Endothelial cell of umbilical vein (primary cell): ENCODE data around the gene PCGF2. TPM values are rescaled to one million over a fixed set of nuclear protein-coding genes. Genes with fewer than 3 reads are reported as not detected.

ENCODE experiments used
- BruUV-seq: library from RNA; stranded (reverse); fragments of 400-500 nt; replicated peaks from 2 replicates; lab custom pipeline; 2021; lab: Mats Ljungman, UMichigan
- CTCF ChIA-PET: fragments of 300-600, 350-600 bp; sonication (Branson Sonifier 250); formaldehyde crosslinking; loops from one replicate; lab custom pipeline; 2021; ENCODE audit warnings: antibody characterized with exemption, inconsistent platforms; lab: Charles Lee
- POLR2A ChIA-PET: fragments of 300-600, 350-600 bp; sonication (Branson Sonifier 250); formaldehyde crosslinking; loops from one replicate; lab custom pipeline; 2021; ENCODE audit warnings: antibody characterized with exemption, inconsistent platforms; lab: Charles Lee
- DNase-seq: peaks from one replicate; pipeline ENCODE4 v3.0.0-alpha.2; 2011; ENCODE audit warnings: low read depth, low spot score
- FAIRE-seq: peaks from 2 replicates; lab custom pipeline; 2011; peaks lifted over from hg19 to GRCh38; lab: Jason Lieb, UNC
- H2AFZ ChIP-seq: 2 replicates; pipeline ENCODE4 v1.6.0; 2012; ENCODE audit warnings: low read depth, low read length, control low read depth, inconsistent platforms
- H3K27ac ChIP-seq: 2 replicates; pipeline ENCODE4 v1.5.1; 2011; ENCODE audit warnings: low read depth, mild to moderate bottlenecking, control low read depth, low read length, moderate library complexity; ENCODE audit not compliant: insufficient read depth
- H3K27me3 ChIP-seq, 2 experiments: 2 replicates each; pipeline versions ENCODE4 v1.6.0 to v1.6.1; 2011; ENCODE audit warnings: low read length in 2 of 2, mixed read lengths in 1 of 2; ENCODE audit not compliant: control insufficient read depth in 2 of 2, insufficient read depth in 2 of 2
- H3K36me3 ChIP-seq, 2 experiments: 2 replicates in 1 of 2; 3 replicates in 1 of 2; pipeline ENCODE4 v1.5.1; 2011; ENCODE audit warnings: low read length in 2 of 2, mild to moderate bottlenecking in 1 of 2, moderate library complexity in 1 of 2; ENCODE audit not compliant: control insufficient read depth in 2 of 2, insufficient read depth in 2 of 2; ENCODE audit errors: extremely low read depth in 1 of 2
- H3K4me1 ChIP-seq: 3 replicates; pipeline ENCODE4 v1.5.1; 2011; ENCODE audit warnings: mild to moderate bottlenecking, low read length; ENCODE audit not compliant: control insufficient read depth, insufficient read depth; ENCODE audit errors: extremely low read depth
- H3K4me2 ChIP-seq: 2 replicates; pipeline ENCODE4 v1.6.1; 2011; ENCODE audit warnings: low read length, control low read depth, mixed read lengths; ENCODE audit not compliant: insufficient read depth
- H3K4me3 ChIP-seq, 3 experiments: fragments of 200-600 bp in 1 of 3; sonication (generic), shearing (Covaris generic) in 1 of 3; replicated peaks in 1 of 3; 2 replicates each; pipeline ENCODE4 v1.5.1; 2011 to 2016; ENCODE audit warnings: control low read depth in 3 of 3, low read length in 3 of 3, mild to moderate bottlenecking in 2 of 3, inconsistent platforms in 1 of 3, low read depth in 1 of 3, moderate library complexity in 1 of 3; ENCODE audit not compliant: insufficient read depth in 1 of 3
- H3K79me2 ChIP-seq: 2 replicates; pipeline ENCODE4 v1.6.0; 2012; ENCODE audit warnings: low read length, inconsistent platforms; ENCODE audit not compliant: control insufficient read depth, insufficient read depth
- H3K9ac ChIP-seq: replicated peaks from 2 replicates; pipeline ENCODE3; 2011; ENCODE audit warnings: low read length, control low read depth; ENCODE audit not compliant: insufficient read depth; ENCODE audit errors: extremely low read depth
- H3K9me1 ChIP-seq: replicated peaks from 3 replicates; pipeline ENCODE4 v1.6.0; 2011; ENCODE audit warnings: mild to moderate bottlenecking, low read length; ENCODE audit not compliant: control insufficient read depth, insufficient read depth; ENCODE audit errors: extremely low read depth
- H3K9me3 ChIP-seq: replicated peaks from 2 replicates; pipeline ENCODE4 v1.5.1; 2012; ENCODE audit warnings: low read length, inconsistent platforms; ENCODE audit not compliant: control insufficient read depth, insufficient read depth
- H4K20me1 ChIP-seq: replicated peaks from 2 replicates; pipeline ENCODE3; 2011; ENCODE audit warnings: mild to moderate bottlenecking, low read length; ENCODE audit not compliant: control insufficient read depth, insufficient read depth; ENCODE audit errors: extremely low read depth
- EZH2 ChIP-seq: IDR thresholded peaks from 2 replicates; pipeline ENCODE4 v1.6.1; 2012; ENCODE audit warnings: borderline replicate concordance, low read depth, mild to moderate bottlenecking, moderate library complexity, low read length, inconsistent platforms; ENCODE audit not compliant: severe bottlenecking
- FOS ChIP-seq: IDR thresholded peaks from 2 replicates; pipeline ENCODE4 v1.6.1; 2011; ENCODE audit warnings: mild to moderate bottlenecking, low read length, moderate library complexity, borderline replicate concordance; ENCODE audit not compliant: insufficient read depth
- GATA2 ChIP-seq: IDR thresholded peaks from 2 replicates; pipeline ENCODE4 v1.7.0; 2011; ENCODE audit warnings: low read depth, mild to moderate bottlenecking, moderate library complexity, mixed read lengths, low read length; ENCODE audit not compliant: insufficient read length, insufficient read depth
- JUN ChIP-seq: IDR thresholded peaks from 2 replicates; pipeline ENCODE4 v1.6.1; 2011; ENCODE audit warnings: borderline replicate concordance, low read depth; ENCODE audit not compliant: insufficient read length, insufficient read depth
- MYC ChIP-seq: IDR thresholded peaks from one replicate; pipeline ENCODE4 v1.6.1; 2011; ENCODE audit warnings: mild to moderate bottlenecking, low read depth, low read length
- POLR2A ChIP-seq: IDR thresholded peaks from 2 replicates; pipeline ENCODE4 v1.6.1; 2012; ENCODE audit warnings: low read depth, mild to moderate bottlenecking, control low read depth, low read length
- POLR2AphosphoS5 ChIP-seq: IDR thresholded peaks from 2 replicates; pipeline ENCODE4 v1.6.1; 2012; ENCODE audit warnings: low read depth, mild to moderate bottlenecking, control low read depth, low read length, moderate library complexity; ENCODE audit not compliant: insufficient read depth
- dilution Hi-C: fragments of 300-500 bp; cut with MboI; formaldehyde crosslinking; loops from one replicate; pipeline ENCODE4 v1.15.0; 2019; ENCODE audit warnings: low sequenced_read_pairs; ENCODE audit not compliant: extremely low pct_ligation_motif_present
- intact Hi-C: fragments of 100-400 bp; cut with micrococcal nuclease; formaldehyde crosslinking; loops from one replicate; pipeline ENCODE4 v1.10.0; 2022
- polyA plus RNA-seq, 4 experiments: library from polyadenylated mRNA; depleted of rRNA in 3 of 4; stranded (reverse) in 3 of 4; unstranded in 1 of 4; fragments of >200 nt; gene quantifications; 2 replicates each; pipeline versions ENCODE4 v1.2.1 to v1.2.3, GENCODE V29; 2011 to 2012; ENCODE audit warnings: missing spikeins in 1 of 4
- total RNA-seq: library from RNA; stranded (reverse); gene quantifications from 2 replicates; pipeline ENCODE4 v1.2.3, GENCODE V29; 2021
- TF ChIP-seq, protein P1 (sequence below): IDR thresholded peaks from 2 replicates; pipeline ENCODE4 v1.6.1; 2011; ENCODE audit not compliant: insufficient read depth, insufficient read length
- TF ChIP-seq, protein P2 (sequence below), 2 donors: IDR thresholded peaks; 1 replicate in 1 of 2; 2 replicates in 1 of 2; pipeline ENCODE4 v1.5.1; 2011; ENCODE audit warnings: low read length in 2 of 2, mild to moderate bottlenecking in 2 of 2, moderate library complexity in 2 of 2, control low read depth in 1 of 2, inconsistent platforms in 1 of 2, low read depth in 1 of 2; ENCODE audit not compliant: insufficient read depth in 1 of 2; ENCODE audit errors: extremely low read depth in 1 of 2

The PCGF2 gene
- total and polyA plus RNA-seq, 2 donors (not counting 3 experiments of a cell fraction or from before 2014, with no cell fraction given) = 39.8 to 78.4 TPM

DNA sequence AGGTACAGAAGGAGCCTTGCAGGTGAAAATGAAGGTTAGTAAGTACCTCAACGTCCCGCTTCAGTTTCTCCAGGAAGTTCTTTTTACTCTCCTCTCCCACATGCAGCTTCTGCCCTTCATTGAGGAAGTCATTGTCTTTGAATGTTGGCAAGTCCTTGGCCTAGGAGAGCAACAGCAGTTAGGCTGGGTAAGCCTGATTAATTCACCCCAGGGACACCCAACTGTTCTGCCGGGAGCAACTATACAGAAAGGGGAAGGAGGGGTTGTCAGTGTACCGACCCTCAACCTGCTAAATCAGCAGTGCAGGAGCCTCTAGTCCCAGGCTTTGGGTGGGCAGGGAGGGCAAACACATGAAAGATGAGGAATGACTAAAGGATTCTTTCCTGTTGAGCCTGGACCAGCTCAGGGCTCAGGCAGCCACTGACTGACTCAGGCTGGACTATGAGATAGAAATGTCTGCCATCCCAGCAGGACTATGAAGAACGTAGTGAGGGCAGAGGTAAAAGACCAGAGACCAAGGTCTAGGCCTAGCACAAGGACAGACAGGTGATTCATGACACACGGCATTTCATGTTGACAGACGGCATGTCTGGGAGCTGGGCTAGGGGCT, 29.6 kb upstream of the PCGF2 start:
- Histone ChIP-seq H3K27ac (no peak overlapping the region), H4K20me1 (no peaks in the 10 kb centered on the region), H3K27me3 (no peaks in the 10 kb centered on the region), H2AFZ (no peak overlapping the region), H3K4me2 (no peak overlapping the region), H3K4me1 (no peaks in the 10 kb centered on the region), H3K4me3 (no peak overlapping the region), H3K9me3 (no peaks in the 10 kb centered on the region), H3K79me2 (no peaks in the 10 kb centered on the region), H3K9me1 (no peaks in the 10 kb centered on the region), H3K36me3 (peaks cover 29 to 65% of the 10 kb centered on the region in 2 experiments), H3K9ac (no peak overlapping the region)
- no TSS peak for BruUV-seq
- intact Hi-C loops = no loop called here
- dilution Hi-C loops = no loop called here
- ChIA-PET POLR2A (no interaction called here), CTCF (interaction anchor here (0.6 to 1.2 kb wide), 2 partner anchors 9 to 14 kb away, joined by 3 read pairs; no protein-coding TSS in a partner anchor)
- TF ChIP-seq POLR2A (no peak), GATA2 (no peak), EZH2 (no peak), POLR2AphosphoS5 (no peak), FOS (no peak), MYC (no peak)
- no peak for FAIRE-seq
- no peak for DNase-seq

DNA sequence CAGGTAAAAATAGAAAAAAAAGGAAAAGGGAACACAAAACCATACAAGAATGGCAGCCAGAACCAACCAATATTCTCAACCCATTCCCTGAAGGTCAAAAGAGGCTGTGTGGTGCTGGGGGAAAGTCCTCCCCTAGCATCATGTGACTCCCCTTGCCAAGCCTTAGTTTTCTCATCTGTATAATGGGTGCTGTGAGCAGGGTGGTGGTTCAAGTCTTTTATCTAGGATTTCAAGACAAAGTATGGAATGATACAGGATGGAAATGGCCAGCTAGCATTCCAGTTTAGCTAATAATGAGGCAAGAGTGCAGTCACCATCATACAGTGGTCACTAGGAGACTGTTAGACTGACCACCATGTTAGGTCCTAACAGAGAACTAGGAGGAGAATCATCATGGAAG, 25.1 kb upstream of the PCGF2 start:
- ChIA-PET CTCF (no interaction called here), POLR2A (no interaction called here)
- H3K36me3 ChIP-seq = peaks cover 7 to 59% of the 10 kb centered on the region in 2 experiments

More for the DNA sequence above, 25.1 kb upstream of the PCGF2 start:
- BruUV-seq = no TSS peak
- no peak for DNase-seq
- no peaks in the 10 kb centered on the region for H3K4me1 ChIP-seq
- H3K4me2 ChIP-seq = no peak overlapping the region
- H3K4me3 ChIP-seq = no peak overlapping the region
- no peak for TF ChIP-seq EZH2
- no peak for TF ChIP-seq MYC
- TF ChIP-seq, protein P1, sequence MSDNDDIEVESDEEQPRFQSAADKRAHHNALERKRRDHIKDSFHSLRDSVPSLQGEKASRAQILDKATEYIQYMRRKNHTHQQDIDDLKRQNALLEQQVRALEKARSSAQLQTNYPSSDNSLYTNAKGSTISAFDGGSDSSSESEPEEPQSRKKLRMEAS = no peak
- no peak for TF ChIP-seq FOS
- no peak for TF ChIP-seq POLR2A
- TF ChIP-seq JUN = no peak
- TF ChIP-seq GATA2 = no peak
- TF ChIP-seq, protein P2, sequence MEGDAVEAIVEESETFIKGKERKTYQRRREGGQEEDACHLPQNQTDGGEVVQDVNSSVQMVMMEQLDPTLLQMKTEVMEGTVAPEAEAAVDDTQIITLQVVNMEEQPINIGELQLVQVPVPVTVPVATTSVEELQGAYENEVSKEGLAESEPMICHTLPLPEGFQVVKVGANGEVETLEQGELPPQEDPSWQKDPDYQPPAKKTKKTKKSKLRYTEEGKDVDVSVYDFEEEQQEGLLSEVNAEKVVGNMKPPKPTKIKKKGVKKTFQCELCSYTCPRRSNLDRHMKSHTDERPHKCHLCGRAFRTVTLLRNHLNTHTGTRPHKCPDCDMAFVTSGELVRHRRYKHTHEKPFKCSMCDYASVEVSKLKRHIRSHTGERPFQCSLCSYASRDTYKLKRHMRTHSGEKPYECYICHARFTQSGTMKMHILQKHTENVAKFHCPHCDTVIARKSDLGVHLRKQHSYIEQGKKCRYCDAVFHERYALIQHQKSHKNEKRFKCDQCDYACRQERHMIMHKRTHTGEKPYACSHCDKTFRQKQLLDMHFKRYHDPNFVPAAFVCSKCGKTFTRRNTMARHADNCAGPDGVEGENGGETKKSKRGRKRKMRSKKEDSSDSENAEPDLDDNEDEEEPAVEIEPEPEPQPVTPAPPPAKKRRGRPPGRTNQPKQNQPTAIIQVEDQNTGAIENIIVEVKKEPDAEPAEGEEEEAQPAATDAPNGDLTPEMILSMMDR (IDR thresholded peaks at IDR 0.05; ENCODE audit: extremely low read depth in 1 of 2, insufficient read depth in 1 of 2, low read depth in 1 of 2, low read length in 2 of 2) = no peak
- no peak for TF ChIP-seq POLR2AphosphoS5
- no peak for FAIRE-seq
- H3K27ac ChIP-seq = no peak overlapping the region
- no peaks in the 10 kb centered on the region for H3K9me1 ChIP-seq
- H4K20me1 ChIP-seq = no peaks in the 10 kb centered on the region
- dilution Hi-C loops = no loop called here
- no peaks in the 10 kb centered on the region for H3K9me3 ChIP-seq
- no peak overlapping the region for H2AFZ ChIP-seq
- no peak overlapping the region for H3K9ac ChIP-seq
- H3K79me2 ChIP-seq = no peaks in the 10 kb centered on the region
- H3K27me3 ChIP-seq = no peaks in the 10 kb centered on the region
- intact Hi-C loops = no loop called here
